ENCODE measurements around the gene IFT52. TPM values are rescaled to one million over a fixed set of nuclear protein-coding genes. Genes with fewer than 3 reads are reported as not detected.

IFT52 gene
- total RNA-seq, 4 donors from 2014 or later: 20.4 to 24.9 (median 22.4) TPM

GRCh38 chr20:43545837-43546578 is 44.7 kb upstream of the IFT52 start:
- TF ChIP-seq, protein P1, sequence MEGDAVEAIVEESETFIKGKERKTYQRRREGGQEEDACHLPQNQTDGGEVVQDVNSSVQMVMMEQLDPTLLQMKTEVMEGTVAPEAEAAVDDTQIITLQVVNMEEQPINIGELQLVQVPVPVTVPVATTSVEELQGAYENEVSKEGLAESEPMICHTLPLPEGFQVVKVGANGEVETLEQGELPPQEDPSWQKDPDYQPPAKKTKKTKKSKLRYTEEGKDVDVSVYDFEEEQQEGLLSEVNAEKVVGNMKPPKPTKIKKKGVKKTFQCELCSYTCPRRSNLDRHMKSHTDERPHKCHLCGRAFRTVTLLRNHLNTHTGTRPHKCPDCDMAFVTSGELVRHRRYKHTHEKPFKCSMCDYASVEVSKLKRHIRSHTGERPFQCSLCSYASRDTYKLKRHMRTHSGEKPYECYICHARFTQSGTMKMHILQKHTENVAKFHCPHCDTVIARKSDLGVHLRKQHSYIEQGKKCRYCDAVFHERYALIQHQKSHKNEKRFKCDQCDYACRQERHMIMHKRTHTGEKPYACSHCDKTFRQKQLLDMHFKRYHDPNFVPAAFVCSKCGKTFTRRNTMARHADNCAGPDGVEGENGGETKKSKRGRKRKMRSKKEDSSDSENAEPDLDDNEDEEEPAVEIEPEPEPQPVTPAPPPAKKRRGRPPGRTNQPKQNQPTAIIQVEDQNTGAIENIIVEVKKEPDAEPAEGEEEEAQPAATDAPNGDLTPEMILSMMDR (IDR thresholded peaks at IDR 0.05; ENCODE audit: low read depth): no peak

DNA sequence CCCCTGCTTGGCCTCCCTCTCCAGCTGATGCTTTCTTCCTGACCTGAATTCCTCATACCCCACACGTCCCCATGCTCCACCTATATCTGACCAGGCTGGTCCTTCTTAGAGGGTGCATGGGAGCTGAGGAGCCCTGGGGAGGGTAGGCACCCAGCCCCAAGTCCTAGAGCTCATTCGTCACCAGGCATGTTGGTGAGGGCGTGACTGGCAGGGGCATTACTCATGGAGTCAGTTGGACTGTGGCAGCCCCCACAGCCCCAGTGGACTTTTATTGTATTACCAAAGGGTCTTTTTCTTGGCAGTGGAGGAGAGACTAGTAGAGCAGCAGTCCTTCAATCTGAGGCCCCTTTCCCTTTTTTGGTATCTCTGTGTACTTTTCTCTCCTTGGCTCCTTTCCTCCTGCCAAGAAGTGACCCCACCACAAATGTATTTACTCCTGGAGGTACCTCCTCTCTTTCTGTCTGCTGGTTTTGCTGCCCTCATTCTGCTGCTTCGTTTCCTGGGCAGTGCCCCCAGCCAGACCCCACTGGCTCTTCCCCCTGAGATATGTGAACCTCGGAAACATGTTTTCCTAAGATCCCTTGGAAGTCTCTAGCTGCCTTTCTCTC is 42.4 kb upstream of the IFT52 start:
- TF ChIP-seq, protein P1 (IDR thresholded peaks at IDR 0.05; ENCODE audit: low read depth): no peak

DNA sequence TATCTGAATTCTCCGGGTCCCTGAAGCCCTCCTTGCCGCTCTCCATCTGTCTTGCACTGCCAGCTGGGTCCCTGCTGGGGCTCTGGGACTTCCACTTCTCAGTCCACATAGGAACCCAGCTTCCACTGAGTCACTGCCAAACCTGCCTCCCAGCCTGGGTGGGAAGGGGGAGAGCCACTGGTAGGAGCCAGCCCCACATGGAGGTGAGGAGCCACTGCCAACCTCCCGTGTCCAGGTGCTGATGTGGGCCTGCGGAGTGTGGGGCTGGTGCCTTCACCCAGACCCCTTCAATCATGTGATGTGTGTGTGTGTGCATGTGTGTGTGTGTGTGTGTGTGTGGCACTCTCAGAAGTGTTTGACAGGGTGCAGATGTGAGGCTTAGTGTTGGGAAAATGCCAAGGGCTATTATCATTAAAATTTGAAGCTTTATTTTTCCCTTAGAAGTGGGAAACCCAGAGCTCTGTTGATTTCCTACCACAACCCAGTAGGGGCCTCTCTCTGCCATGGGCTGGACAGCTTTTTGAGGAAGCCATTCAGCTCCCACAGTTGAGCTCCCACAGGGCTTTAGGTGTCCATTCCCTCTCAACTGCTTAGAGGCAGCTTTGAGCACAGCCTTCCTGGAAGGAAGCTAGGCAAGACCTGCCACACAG is 41.2 kb upstream of the IFT52 start:
- TF ChIP-seq, protein P1 (IDR thresholded peaks at IDR 0.05; ENCODE audit: low read depth): no peak

- TF ChIP-seq, protein P1 (IDR thresholded peaks at IDR 0.05; ENCODE audit: low read depth): no peak
Observed at GRCh38 chr20:43550456-43550855, 40.3 kb upstream of the IFT52 start.

DNA sequence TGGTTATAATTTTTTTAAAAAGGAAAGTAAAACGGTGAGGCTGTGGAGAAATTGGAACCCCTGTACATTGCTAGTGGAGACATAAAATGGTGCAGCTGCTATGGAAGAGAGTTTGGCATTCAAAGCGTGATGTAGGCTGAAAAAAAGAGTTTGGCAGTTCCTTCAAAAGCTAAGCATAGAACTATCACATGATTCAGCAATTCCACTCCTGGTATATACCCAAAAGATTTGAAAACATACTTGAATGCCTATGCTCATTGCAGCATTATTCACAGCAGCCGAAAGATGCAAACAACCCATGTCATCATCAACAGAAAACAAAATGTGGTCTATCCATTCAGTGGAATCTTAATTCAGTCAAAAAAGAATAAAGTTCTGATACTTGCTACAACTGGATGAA is 36.4 kb upstream of the IFT52 start:
- TF ChIP-seq, protein P1 (IDR thresholded peaks at IDR 0.05; ENCODE audit: low read depth): no peak

GRCh38 chr20:43558412-43559146 is 32.2 kb upstream of the IFT52 start, which contains the start of gene SGK2:
TSS of gene SGK2 (plus strand) at chr20:43559027. CDS start at chr20:43566496, 7,469 bp downstream.
- TF ChIP-seq, protein P1 (IDR thresholded peaks at IDR 0.05; ENCODE audit: low read depth): no peak
